ENCODE results near the gene JADE2. TPM values are rescaled to one million over a fixed set of nuclear protein-coding genes. Genes with fewer than 3 reads are reported as not detected.

The JADE2 gene
- total RNA-seq, 6 experiments from 2014 or later = 6.1 to 14.8 (median 8.4) TPM

- DNase-seq = peak in 1 of 3 donors; percentile 3
- H3K4me3 ChIP-seq = no peak overlapping the region
- H3K27me3 ChIP-seq = no peaks in the 10 kb centered on the region
- intact Hi-C loops (cut with DNase I) = loop anchor here in 1 of 2 donors (10.0 kb wide), 1 partner anchor 122 kb away; the partner anchor contains the start of gene CDKN2AIPNL
- peaks cover 0 to 4% (median 0%) of the 10 kb centered on the region in 4 donors for H3K4me1 ChIP-seq
- H3K9me3 ChIP-seq = no peaks in the 10 kb centered on the region
- peaks cover 0 to 34% (median 10%) of the 10 kb centered on the region in 4 donors for H3K36me3 ChIP-seq
- no peak for TF ChIP-seq POLR2A (IDR thresholded peaks at IDR 0.05)
- TF ChIP-seq CTCF (IDR thresholded peaks at IDR 0.05) = no peak
- no peak overlapping the region for H3K27ac ChIP-seq
- ATAC-seq = no peak
Measured at GRCh38 chr5:134537297-134537696, 11.8 kb downstream of the JADE2 start.

DNA sequence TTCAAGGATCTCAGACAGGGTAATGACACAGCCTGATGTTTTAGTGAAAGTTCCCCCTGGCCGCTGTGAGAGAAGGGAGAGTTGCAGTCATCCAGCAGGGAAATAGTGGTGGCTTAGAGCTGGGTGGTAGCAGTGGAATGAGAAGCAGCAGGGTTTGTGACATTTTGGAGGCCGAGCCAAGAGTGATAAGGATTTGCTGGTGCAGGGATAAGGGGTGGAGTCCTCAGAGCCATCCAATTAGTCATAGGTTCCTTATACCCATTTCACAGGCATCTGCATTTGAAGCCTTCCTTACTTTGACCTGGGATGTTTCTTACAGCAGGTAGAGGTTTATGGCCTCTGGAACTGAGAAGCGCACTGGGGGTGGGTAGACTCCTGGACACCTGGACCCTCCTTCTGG is 12.8 kb downstream of the JADE2 start:
- no peak for ATAC-seq
- intact Hi-C loops (cut with DNase I) = loop anchor here in 1 of 2 donors (10.0 kb wide), 1 partner anchor 123 kb away; the partner anchor contains the start of gene CDKN2AIPNL
- TF ChIP-seq POLR2A (IDR thresholded peaks at IDR 0.05) = no peak
- no peak for TF ChIP-seq CTCF (IDR thresholded peaks at IDR 0.05)
- Histone ChIP-seq H3K27me3 (no peaks in the 10 kb centered on the region), H3K27ac (no peak overlapping the region), H3K36me3 (peaks cover 0 to 34% (median 10%) of the 10 kb centered on the region in 4 donors), H3K9me3 (no peaks in the 10 kb centered on the region), H3K4me3 (no peak overlapping the region), H3K4me1 (no peaks in the 10 kb centered on the region)
- 77% methylated on average over 2 of the region's 3 CpGs for WGBS (ENCODE audit: insufficient coverage, low coverage, low lambda C conversion rate, missing lambda C conversion rate)
- DNase-seq = no peak

DNA sequence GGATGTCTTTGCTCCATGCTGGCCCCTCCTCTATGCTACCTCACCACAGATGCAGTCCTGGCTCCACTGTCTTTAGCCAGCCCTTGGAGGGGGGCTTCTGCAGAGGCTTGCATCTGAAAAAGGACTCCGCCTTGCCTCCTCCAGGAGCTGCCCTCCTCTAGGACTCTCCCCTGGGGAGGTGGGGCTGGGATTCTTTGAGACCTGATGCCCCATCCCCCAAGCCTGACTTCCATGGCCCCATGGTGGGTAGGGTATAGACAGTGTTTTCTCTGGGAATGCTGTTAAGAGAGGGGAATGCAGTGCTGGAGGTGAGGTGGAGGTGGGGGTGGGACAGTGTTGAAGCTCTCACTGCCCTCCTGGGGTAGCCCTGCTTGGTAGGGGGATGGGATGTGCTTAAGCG is 14.3 kb downstream of the JADE2 start:
- Histone ChIP-seq H3K36me3 (peaks cover 0 to 34% (median 10%) of the 10 kb centered on the region in 4 donors), H3K27me3 (no peaks in the 10 kb centered on the region), H3K9me3 (no peaks in the 10 kb centered on the region), H3K27ac (no peak overlapping the region), H3K4me3 (no peak overlapping the region), H3K4me1 (no peaks in the 10 kb centered on the region)
- 100% methylated on average over 1 of the region's 2 CpGs for WGBS (ENCODE audit: insufficient coverage, low coverage, low lambda C conversion rate, missing lambda C conversion rate)
- TF ChIP-seq POLR2A (IDR thresholded peaks at IDR 0.05) (no peak), CTCF (IDR thresholded peaks at IDR 0.05) (no peak)
- DNase-seq (peak in 1 of 3 donors; percentile 20), ATAC-seq (no peak)
- intact Hi-C loops (cut with DNase I) = loop anchor here in 1 of 2 donors (10.0 kb wide), 1 partner anchor 125 kb away; the partner anchor contains the start of gene CDKN2AIPNL

- H3K9me3 ChIP-seq = no peaks in the 10 kb centered on the region
- DNase-seq (peak in 1 of 3 donors; percentile 39), ATAC-seq (no peak)
- peaks cover 0 to 37% (median 10%) of the 10 kb centered on the region in 4 donors for H3K36me3 ChIP-seq
- 96% methylated on average over 5 of the region's 15 CpGs for WGBS (ENCODE audit: insufficient coverage, low coverage, low lambda C conversion rate, missing lambda C conversion rate)
- H3K4me3 ChIP-seq = no peak overlapping the region
- no peak overlapping the region for H3K27ac ChIP-seq
- H3K27me3 ChIP-seq = no peaks in the 10 kb centered on the region
- intact Hi-C loops (cut with DNase I) = no loop called here
- H3K4me1 ChIP-seq = no peaks in the 10 kb centered on the region
- TF ChIP-seq CTCF (IDR thresholded peaks at IDR 0.05) (no peak), POLR2A (IDR thresholded peaks at IDR 0.05) (no peak)
Measured at GRCh38 chr5:134540747-134541733, 15.6 kb downstream of the JADE2 start.

Measured in right lobe of liver (tissue), 6 donors.